H1 (cell line): ENCODE results near the gene WSCD2.

Experiments
- CEBPB ChIP-seq: IDR thresholded peaks from 2 replicates; pipeline ENCODE4 v1.6.1; 2012; ENCODE audit warnings: low read depth, low read length
- CTCF ChIP-seq, 3 experiments: IDR thresholded peaks; 1 replicate in 2 of 3; 2 replicates in 1 of 3; pipeline versions ENCODE4 v1.5.1 to v1.6.1; 2011; ENCODE audit warnings: low read length in 3 of 3, mild to moderate bottlenecking in 3 of 3, inconsistent platforms in 2 of 3, low read depth in 1 of 3, moderate library complexity in 1 of 3; ENCODE audit not compliant: insufficient read depth in 1 of 3; ENCODE audit errors: control extremely low read depth in 1 of 3
- EZH2 ChIP-seq: fragments of 200-600 bp; sonication (generic); IDR thresholded peaks from 2 replicates; pipeline ENCODE4 v1.7.1; 2012; ENCODE audit warnings: low read depth, mild to moderate bottlenecking, moderate library complexity, low read length, inconsistent platforms; ENCODE audit not compliant: severe bottlenecking
- JUND ChIP-seq: IDR thresholded peaks from 2 replicates; pipeline ENCODE4 v1.6.1; 2011; ENCODE audit warnings: mild to moderate bottlenecking, improper control_type of control experiment, low read length
- PHF8 ChIP-seq: fragments of 200-600 bp; sonication (generic); conservative IDR thresholded peaks from 2 replicates; pipeline ENCODE4 v1.7.1; 2012; ENCODE audit warnings: low read depth, mild to moderate bottlenecking, inconsistent platforms, low read length, moderate library complexity
- SRF ChIP-seq: IDR thresholded peaks from 2 replicates; pipeline ENCODE4 v1.6.1; 2011; ENCODE audit warnings: mild to moderate bottlenecking, low read depth, low read length, moderate library complexity
- TEAD4 ChIP-seq: IDR thresholded peaks from 2 replicates; pipeline ENCODE4 v1.6.1; 2012; ENCODE audit warnings: low read depth, low read length, inconsistent platforms, mixed read lengths

GRCh38 chr12:108172033-108172432 lies 42.9 kb downstream of the WSCD2 start:
- TF ChIP-seq CTCF (IDR thresholded peaks at IDR 0.05; ENCODE audit: control extremely low read depth in 1 of 3, insufficient read depth in 1 of 3, low read depth in 1 of 3, low read length in 3 of 3) (no peak), CEBPB (no peak), SRF (no peak), JUND (no peak), PHF8 (no peak), EZH2 (no peak), TEAD4 (no peak)
